Measurements from ENCODE around the gene SPATA13.
"Not testable (repeated sequence)": the region's sequence is repeated elsewhere in the genome, so short reads cannot be mapped to it uniquely, and the experiment has no call there.

SPATA13 gene

DNA sequence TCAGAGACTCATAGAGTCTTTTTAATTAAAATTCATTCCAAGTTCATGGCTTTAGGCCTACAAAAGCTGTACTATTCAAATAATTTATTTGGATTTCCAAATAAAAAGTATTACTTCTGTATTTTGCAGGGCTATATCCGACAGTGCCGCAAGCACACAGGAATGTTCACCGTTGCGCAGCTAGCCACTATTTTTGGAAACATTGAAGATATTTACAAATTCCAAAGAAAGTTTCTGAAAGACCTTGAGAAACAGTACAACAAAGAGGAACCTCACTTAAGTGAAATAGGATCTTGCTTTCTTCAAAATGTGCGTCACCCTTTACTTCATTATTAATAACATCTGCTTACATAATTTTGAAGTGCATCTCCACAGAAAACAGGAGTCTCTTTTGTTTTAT is 128.3 kb downstream of the SPATA13 start:
- intact Hi-C loops (cut with micrococcal nuclease), result no loop called here
- Mint-ChIP-seq H3K27me3 (no peaks in the 10 kb centered on the region), H3K4me1 (ENCODE audit: low read depth) (peaks cover 10% of the 10 kb centered on the region), H3K27ac (no peak overlapping the region), H3K36me3 (ENCODE audit: low read depth) (peaks cover 87% of the 10 kb centered on the region), H3K9me3 (no peaks in the 10 kb centered on the region), H3K4me3 (no peak overlapping the region)

DNA sequence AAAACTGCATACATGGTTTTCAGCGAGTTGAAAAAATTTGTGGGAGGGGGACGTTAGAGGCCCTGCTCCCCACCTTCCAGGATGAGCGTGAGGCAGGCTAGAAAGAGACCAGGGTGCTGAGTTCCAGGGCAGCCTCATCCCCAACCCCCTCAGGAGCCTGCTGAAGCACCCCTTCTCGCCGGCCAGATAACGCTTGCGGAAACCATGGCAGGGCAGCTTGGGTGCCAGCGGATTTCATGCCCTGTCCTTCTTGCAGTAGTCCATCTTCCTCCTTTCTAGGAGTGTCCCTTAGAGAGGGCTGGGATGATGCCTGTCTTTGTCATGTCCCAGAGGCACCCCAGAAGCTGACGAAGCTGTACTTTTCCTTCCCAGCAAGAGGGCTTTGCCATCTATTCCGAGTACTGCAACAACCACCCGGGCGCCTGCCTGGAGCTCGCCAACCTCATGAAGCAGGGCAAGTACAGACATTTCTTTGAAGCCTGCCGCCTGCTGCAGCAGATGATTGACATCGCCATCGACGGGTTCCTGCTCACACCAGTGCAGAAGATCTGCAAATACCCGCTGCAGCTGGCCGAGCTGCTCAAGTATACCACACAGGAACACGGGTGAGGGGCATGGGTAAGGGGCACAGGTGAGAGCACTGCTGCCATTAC is 129.9 kb downstream of the SPATA13 start:
- H3K27me3 Mint-ChIP-seq, result no peaks in the 10 kb centered on the region
- peaks cover 85% of the 10 kb centered on the region for H3K36me3 Mint-ChIP-seq (ENCODE audit: low read depth)
- no peak overlapping the region for H3K27ac Mint-ChIP-seq
- H3K9me3 Mint-ChIP-seq, result no peaks in the 10 kb centered on the region
- intact Hi-C loops (cut with micrococcal nuclease), result no loop called here
- peaks cover 10% of the 10 kb centered on the region for H3K4me1 Mint-ChIP-seq (ENCODE audit: low read depth)
- H3K4me3 Mint-ChIP-seq, result no peak overlapping the region

DNA sequence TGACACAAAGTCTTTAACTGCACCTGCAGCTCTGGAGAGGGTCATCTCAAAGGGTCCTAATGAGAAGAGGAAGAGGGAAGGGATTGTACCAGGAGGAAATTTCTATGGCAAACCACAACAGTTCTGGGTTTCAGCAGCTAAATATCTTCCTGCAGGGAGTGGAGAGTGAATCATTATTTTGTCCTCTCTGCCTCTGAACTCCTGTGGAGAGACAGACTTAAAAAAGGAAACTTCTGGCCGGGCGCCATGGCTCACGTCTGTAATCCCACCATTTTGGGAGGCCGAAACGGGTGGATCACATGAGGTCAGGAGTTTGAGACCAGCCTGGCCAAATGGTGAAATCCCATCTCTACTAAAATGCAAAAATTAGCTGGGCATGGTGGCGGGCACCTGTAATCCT is 132.0 kb downstream of the SPATA13 start:
- Mint-ChIP-seq H3K36me3 (ENCODE audit: low read depth) (peaks cover 85% of the 10 kb centered on the region), H3K4me3 (no peak overlapping the region), H3K4me1 (ENCODE audit: low read depth) (peaks cover 10% of the 10 kb centered on the region), H3K27me3 (no peaks in the 10 kb centered on the region), H3K9me3 (no peaks in the 10 kb centered on the region), H3K27ac (peak overlapping the region; percentile 12)
- intact Hi-C loops (cut with micrococcal nuclease), result no loop called here

DNA sequence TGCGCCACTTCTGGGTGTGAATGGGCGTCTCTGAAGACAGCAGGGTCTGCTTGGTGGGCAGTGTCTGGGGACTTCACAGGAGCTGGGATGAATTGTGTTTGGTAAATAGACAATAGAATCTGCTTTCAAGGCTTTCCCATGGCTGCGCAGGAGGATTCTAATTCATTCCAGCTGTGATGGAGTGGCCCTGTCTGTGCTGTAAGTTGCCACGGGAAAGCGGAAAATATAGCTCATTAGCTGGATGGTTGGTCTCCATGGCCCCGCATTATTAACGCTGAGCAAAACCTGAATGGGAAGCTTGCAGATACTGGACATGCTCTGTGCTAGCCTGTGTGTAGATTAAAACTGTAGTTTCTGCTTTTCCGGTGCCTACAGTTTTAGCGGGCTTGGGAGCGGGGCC is 133.2 kb downstream of the SPATA13 start:
- intact Hi-C loops (cut with micrococcal nuclease), result no loop called here
- no peaks in the 10 kb centered on the region for H3K27me3 Mint-ChIP-seq
- no peaks in the 10 kb centered on the region for H3K4me1 Mint-ChIP-seq (ENCODE audit: low read depth)
- no peaks in the 10 kb centered on the region for H3K9me3 Mint-ChIP-seq
- no peak overlapping the region for H3K27ac Mint-ChIP-seq
- H3K36me3 Mint-ChIP-seq (ENCODE audit: low read depth), result peaks cover 92% of the 10 kb centered on the region
- no peak overlapping the region for H3K4me3 Mint-ChIP-seq

DNA sequence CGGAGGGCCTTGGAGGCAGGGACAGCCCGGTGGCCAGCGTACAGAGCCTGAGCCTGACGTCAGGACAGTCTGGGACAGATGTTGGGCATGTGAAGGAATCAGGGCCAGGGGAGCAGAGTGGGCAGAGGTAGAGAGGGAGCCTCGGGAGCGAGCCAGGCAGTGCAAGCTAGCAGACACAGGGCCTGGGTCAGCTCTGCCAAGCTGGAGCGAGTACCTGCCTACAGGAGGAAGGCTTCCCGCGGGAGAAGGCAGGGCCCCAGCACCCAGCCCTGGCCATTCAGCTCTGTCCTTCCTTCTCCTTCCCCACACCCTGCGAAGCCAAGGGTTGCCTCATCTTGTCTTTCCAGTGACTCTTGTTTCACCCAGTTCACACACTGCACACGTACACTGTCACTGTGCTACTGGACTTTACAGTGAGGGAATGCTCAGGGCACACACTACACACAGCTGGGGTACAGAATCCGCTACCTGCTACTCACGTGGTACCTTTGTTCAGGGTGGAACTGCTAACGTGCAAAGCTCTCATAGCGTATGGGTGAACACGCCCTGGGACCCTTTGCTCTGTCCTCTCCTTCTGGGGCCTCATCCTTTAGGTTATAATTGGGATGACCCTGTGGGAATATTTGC is 139.1 kb downstream of the SPATA13 start:
- peaks cover 96% of the 10 kb centered on the region for H3K36me3 Mint-ChIP-seq (ENCODE audit: low read depth)
- H3K27me3 Mint-ChIP-seq, result no peaks in the 10 kb centered on the region
- no peak overlapping the region for H3K27ac Mint-ChIP-seq
- H3K9me3 Mint-ChIP-seq, result no peaks in the 10 kb centered on the region
- no peak overlapping the region for H3K4me3 Mint-ChIP-seq
- intact Hi-C loops (cut with micrococcal nuclease), result no loop called here
- no peaks in the 10 kb centered on the region for H3K4me1 Mint-ChIP-seq (ENCODE audit: low read depth)

DNA sequence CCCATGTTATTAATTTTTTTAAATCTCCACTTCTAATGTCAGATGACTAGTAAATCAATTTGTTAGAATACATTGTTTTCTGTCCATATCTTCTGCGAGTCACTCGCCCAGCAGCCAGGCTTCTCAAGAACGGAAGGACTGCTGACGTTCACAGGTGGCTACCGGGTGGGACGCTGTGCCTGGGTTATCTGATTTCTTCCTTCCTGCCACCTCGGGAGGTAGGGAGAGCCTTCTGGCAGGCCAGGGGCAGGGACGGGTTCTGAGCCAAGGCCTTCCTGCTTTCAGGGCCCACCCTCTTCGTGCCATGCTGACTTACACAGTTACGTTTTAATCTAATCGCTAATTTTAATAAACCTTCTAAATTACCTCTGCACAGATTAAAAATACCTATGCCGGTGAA is 140.9 kb downstream of the SPATA13 start:
- no peak overlapping the region for H3K27ac Mint-ChIP-seq
- no peaks in the 10 kb centered on the region for H3K9me3 Mint-ChIP-seq
- no peaks in the 10 kb centered on the region for H3K27me3 Mint-ChIP-seq
- peaks cover 90% of the 10 kb centered on the region for H3K36me3 Mint-ChIP-seq (ENCODE audit: low read depth)
- intact Hi-C loops (cut with micrococcal nuclease), result no loop called here
- H3K4me3 Mint-ChIP-seq, result no peak overlapping the region
- no peaks in the 10 kb centered on the region for H3K4me1 Mint-ChIP-seq (ENCODE audit: low read depth)

DNA sequence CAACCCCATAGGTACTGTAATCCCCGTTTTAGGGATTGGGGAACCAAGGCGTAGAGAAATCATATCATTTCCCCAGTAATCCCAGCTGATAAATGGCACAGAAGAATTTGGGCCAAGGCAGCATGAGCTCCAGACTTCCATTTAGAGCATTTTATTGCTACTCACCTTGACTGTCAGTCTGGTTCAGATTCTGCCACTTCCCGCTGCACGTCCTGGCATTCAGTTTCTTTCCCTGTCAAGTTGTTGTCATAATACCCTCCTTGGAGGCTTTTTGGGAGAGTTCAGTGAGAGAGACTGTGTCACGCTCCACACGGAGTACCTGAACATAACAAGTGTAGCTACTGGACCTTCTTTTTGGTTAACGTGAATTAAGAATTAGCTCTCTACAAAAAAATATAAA is 141.4 kb downstream of the SPATA13 start:
- Mint-ChIP-seq H3K27ac (no peak overlapping the region), H3K4me1 (ENCODE audit: low read depth) (no peaks in the 10 kb centered on the region), H3K27me3 (no peaks in the 10 kb centered on the region), H3K9me3 (no peaks in the 10 kb centered on the region), H3K4me3 (no peak overlapping the region), H3K36me3 (ENCODE audit: low read depth) (peaks cover 85% of the 10 kb centered on the region)
- intact Hi-C loops (cut with micrococcal nuclease), result no loop called here

DNA sequence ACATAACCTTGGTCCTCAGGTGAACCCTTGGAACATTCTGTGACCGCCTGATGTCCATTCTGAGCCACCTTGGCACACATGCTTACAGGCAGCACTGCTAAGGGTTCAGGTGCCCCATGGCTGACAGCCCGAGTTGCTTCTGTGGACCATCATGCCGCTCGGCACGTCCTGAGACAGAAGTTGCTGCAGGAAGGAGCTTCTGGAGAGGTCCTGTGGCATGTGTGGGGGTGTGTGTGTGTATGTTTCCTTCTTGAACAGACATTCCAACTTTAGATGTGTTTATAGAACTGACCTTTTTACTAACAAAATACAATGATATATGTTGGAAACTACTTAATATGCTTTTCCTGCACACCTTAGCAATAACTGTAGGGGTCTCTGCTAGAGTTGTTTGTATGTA is 144.1 kb downstream of the SPATA13 start:
- intact Hi-C loops (cut with micrococcal nuclease), result no loop called here

DNA sequence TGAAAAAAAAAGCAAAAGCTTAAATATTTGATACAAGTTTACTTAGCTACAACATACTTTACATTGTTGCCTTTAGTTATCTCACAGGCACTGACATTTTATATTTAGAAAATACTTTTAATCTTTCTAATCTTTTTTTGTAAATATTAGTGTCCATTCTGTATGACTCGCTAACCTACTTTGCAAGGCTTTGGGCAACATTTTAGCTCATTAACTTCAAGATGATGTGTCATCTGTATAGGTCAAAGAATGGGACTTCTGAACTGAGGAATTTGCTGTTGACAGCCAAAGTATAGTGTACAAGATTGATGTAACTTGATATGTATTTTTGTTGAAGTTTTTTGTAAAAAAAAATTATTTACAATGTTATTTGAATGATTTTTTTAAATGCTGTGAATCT is 146.1 kb downstream of the SPATA13 start:
- peaks cover 38% of the 10 kb centered on the region for H3K36me3 Mint-ChIP-seq (ENCODE audit: low read depth)
- peaks cover 9% of the 10 kb centered on the region for H3K27me3 Mint-ChIP-seq
- no peaks in the 10 kb centered on the region for H3K4me1 Mint-ChIP-seq (ENCODE audit: low read depth)
- intact Hi-C loops (cut with micrococcal nuclease), result no loop called here
- no peak overlapping the region for H3K4me3 Mint-ChIP-seq
- no peaks in the 10 kb centered on the region for H3K9me3 Mint-ChIP-seq
- H3K27ac Mint-ChIP-seq, result no peak overlapping the region

More for the DNA sequence above, 144.1 kb downstream of the SPATA13 start:
- no peaks in the 10 kb centered on the region for H3K9me3 Mint-ChIP-seq
- peaks cover 58% of the 10 kb centered on the region for H3K36me3 Mint-ChIP-seq (ENCODE audit: low read depth)
- no peak overlapping the region for H3K27ac Mint-ChIP-seq
- H3K27me3 Mint-ChIP-seq, result peaks cover 9% of the 10 kb centered on the region
- H3K4me1 Mint-ChIP-seq (ENCODE audit: low read depth), result no peaks in the 10 kb centered on the region
- no peak overlapping the region for H3K4me3 Mint-ChIP-seq

DNA sequence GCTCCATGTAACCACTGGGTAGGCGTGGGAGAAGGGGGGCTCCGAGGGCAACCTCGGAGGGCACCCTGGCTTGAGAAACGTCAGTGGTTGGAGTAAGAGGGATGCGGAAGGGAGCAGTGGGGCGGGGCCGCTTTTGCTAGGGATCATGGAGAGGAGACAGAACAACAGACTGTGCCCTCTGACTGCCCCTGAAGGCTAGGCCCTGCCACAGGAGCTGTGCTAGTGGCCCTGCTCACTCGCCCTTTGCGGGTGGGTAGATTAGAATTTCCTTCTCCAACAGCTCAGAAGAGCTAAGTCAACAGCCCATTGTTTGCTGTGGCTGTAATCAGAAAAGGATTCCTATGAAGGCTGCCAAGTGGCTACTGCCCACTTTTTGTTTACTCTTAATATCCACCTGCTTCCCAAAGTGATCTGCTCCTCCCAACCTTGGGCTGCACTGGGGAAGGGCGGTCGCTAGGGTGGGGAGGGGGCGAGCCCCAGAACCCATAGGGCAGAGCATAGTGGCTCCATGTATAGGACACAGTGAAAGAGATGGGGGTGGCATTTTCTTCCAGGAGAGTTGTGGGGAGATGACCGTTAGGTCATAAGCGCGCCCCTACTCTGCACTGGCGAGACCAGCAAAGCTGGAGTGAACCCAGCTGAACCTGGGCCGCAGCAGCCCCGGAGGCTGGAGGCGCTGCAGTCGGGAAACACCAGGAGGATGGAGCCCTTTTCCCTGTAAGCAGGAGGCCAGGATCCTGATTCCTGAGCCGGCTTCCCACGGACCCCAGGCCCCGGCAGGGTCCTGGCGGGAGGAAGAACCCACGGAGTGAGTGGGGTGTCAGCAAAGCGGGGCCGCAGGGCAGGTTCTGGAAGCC is 146.9 kb downstream of the SPATA13 start:
- Mint-ChIP-seq H3K36me3 (ENCODE audit: low read depth) (peaks cover 30% of the 10 kb centered on the region), H3K27me3 (peaks cover 9% of the 10 kb centered on the region), H3K27ac (no peak overlapping the region), H3K4me3 (no peak overlapping the region), H3K9me3 (no peaks in the 10 kb centered on the region), H3K4me1 (ENCODE audit: low read depth) (no peaks in the 10 kb centered on the region)
- intact Hi-C loops (cut with micrococcal nuclease), result no loop called here

DNA sequence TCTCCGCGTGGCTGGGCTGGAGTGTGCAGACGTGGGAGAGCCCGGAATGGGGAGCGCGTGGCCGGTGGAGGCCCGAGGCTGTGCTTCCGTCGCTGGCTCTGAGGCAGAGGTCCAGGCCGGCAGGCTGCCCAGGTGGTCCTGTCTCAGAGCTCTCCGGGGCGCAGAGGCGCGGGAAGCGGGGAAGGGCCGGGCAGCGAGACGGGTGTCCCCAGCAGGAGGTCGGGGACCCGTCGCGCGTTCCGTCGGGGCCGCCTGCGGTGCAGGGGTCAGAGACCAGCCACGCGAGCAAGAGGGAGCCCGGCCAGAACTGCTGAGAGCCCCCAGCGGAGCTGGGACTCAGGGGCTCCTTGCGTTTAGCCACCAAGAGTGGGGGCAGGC is 147.5 kb downstream of the SPATA13 start:
- Mint-ChIP-seq H3K27me3 (peaks cover 9% of the 10 kb centered on the region), H3K4me3 (no peak overlapping the region), H3K9me3 (no peaks in the 10 kb centered on the region), H3K27ac (no peak overlapping the region), H3K36me3 (ENCODE audit: low read depth) (peaks cover 24% of the 10 kb centered on the region), H3K4me1 (ENCODE audit: low read depth) (no peaks in the 10 kb centered on the region)
- intact Hi-C loops (cut with micrococcal nuclease), result no loop called here

DNA sequence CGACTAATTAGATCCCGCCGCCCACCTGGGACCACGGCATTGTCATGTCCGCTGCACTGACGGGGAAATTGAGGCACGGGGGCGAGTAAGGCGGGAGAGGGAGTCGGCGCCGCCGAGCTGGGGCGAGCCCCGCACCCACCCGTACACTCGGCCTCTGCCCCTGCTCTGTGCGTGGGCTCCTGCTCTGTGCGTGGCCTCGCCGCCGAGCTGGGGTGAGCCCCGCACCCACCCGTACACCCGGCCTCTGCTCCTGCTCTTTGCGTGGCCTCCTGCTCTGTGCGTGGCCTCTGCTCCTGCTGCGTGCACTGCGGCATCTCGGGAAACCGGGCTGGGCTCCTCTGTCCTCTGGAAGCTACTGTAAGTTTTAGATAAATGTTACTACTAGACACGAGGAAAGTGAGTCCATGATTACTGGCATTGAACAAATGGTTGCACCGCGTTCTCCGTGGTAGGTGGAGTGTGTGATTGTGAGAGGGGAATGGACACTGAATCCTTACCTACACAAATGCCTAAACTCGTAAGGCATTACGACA is 148.0 kb downstream of the SPATA13 start:
- Mint-ChIP-seq H3K27ac (no peak overlapping the region), H3K4me1 (ENCODE audit: low read depth) (no peaks in the 10 kb centered on the region), H3K9me3 (no peaks in the 10 kb centered on the region), H3K4me3 (no peak overlapping the region), H3K36me3 (ENCODE audit: low read depth) (peaks cover 19% of the 10 kb centered on the region), H3K27me3 (peaks cover 9% of the 10 kb centered on the region)
- intact Hi-C loops (cut with micrococcal nuclease), result no loop called here

DNA sequence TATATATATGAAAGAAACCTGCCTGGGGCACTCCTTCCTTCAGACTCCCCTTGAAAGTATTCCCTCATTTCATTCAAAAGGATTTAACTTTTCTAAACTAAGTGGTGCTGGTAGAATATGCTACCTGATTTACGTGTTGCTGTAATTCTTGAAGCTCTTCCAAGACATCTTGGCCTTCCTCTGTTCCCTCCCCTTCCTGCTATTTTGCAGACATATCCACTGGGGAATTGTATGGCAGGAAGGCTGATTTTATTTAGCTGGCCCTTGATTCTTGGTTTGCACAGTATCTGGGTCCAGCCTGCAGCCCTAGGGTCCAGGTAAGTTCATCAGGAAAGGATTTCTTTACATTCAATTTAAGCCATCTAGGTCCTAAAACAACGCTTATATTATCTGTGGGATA is 148.8 kb downstream of the SPATA13 start, which contains the start of gene C1QTNF9:
Gene C1QTNF9, plus strand, starts transcription at position 281 of the 400 bp plus-strand sequence. CDS start 6,424 bp downstream, outside the sequence.
- not testable (repeated sequence) for H3K27ac Mint-ChIP-seq, H3K9me3 Mint-ChIP-seq

DNA sequence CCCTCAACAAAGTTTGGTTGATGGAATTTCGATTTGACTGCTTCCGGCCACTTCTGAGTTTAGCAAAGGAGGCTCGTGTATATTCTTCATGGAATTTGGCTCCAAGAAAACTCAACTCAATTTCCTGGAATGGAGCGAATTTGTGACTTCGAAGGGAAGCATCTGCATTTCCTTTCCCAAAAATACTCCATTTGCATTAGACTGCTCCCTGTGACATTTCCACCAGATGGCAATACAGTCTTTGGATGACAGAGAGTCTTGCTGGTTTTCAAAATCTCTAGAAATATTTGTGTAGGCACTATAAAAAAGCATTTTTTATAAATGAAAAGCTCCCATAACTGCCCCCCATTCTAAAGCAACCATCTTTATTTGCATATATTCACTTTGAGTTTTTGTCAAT is 152.9 kb downstream of the SPATA13 start:
- no peak overlapping the region for H3K4me3 Mint-ChIP-seq
- intact Hi-C loops (cut with micrococcal nuclease), result no loop called here
- no peak overlapping the region for H3K27ac Mint-ChIP-seq
- no peaks in the 10 kb centered on the region for H3K36me3 Mint-ChIP-seq (ENCODE audit: low read depth)
- peaks cover 3% of the 10 kb centered on the region for H3K27me3 Mint-ChIP-seq
- no peaks in the 10 kb centered on the region for H3K4me1 Mint-ChIP-seq (ENCODE audit: low read depth)
- no peaks in the 10 kb centered on the region for H3K9me3 Mint-ChIP-seq

More for the DNA sequence above, 148.8 kb downstream of the SPATA13 start, which contains the start of gene C1QTNF9:
- H3K27me3 Mint-ChIP-seq; intact Hi-C loops (cut with micrococcal nuclease); H3K4me1 Mint-ChIP-seq (ENCODE audit: low read depth); H3K4me3 Mint-ChIP-seq: not testable (repeated sequence)
- peaks cover 15% of the 10 kb centered on the region for H3K36me3 Mint-ChIP-seq (ENCODE audit: low read depth)

All from dendritic cell treated with granulocyte-macrophage colony-stimulating factor and Interleukin-4, amounts not matched to agents 40 ng/mL and 50 ng/mL, for 4 days (primary cell).